HepG2 (cell line): ENCODE data around the gene MIF4GD. TPM values are rescaled to one million over a fixed set of nuclear protein-coding genes. Genes with fewer than 3 reads are reported as not detected.

Experiments used
- ARNT2 ChIP-seq: sonication (generic); formaldehyde crosslinking; IDR thresholded peaks from 2 replicates; pipeline ENCODE4 v1.8.0; 2022; ENCODE audit warnings: mild to moderate bottlenecking, low read depth, missing genetic modification reagents, moderate library complexity
- CEBPB ChIP-seq: IDR thresholded peaks from 2 replicates; pipeline ENCODE4 v1.6.1; 2011; ENCODE audit warnings: low read depth, low read length, improper control_type of control experiment, borderline replicate concordance
- DR1 ChIP-seq: sonication (generic); formaldehyde crosslinking; IDR thresholded peaks from 2 replicates; pipeline ENCODE4 v1.8.0; 2021; ENCODE audit warnings: mild to moderate bottlenecking, missing genetic modification reagents, inconsistent platforms
- GABPA ChIP-seq, 2 experiments: IDR thresholded peaks; 2 replicates each; pipeline ENCODE4 v1.6.1; 2011 to 2016; ENCODE audit warnings: low read depth in 2 of 2, low read length in 1 of 2, missing biosample characterization in 1 of 2, missing genetic modification characterization in 1 of 2
- GATAD2A ChIP-seq: IDR thresholded peaks from 2 replicates; pipeline ENCODE4 v1.6.1; 2016
- KLF9 ChIP-seq: IDR thresholded peaks from 2 replicates; pipeline ENCODE4 v1.6.1; 2016; ENCODE audit warnings: low read depth
- NBN ChIP-seq: fragments of 450-650 bp; conservative IDR thresholded peaks from 2 replicates; pipeline ENCODE4 v1.6.1; 2017
- RBFOX2 ChIP-seq: fragments of 200-400 bp; formaldehyde crosslinking; IDR thresholded peaks from 2 replicates; pipeline ENCODE4 v1.6.1; 2017; ENCODE audit warnings: low read depth, mild to moderate bottlenecking, low read length
- RFXAP ChIP-seq: sonication (generic); formaldehyde crosslinking; IDR thresholded peaks from 2 replicates; pipeline ENCODE4 v1.4.0; 2020; ENCODE audit warnings: missing genetic modification reagents, borderline replicate concordance
- SP1 ChIP-seq, 2 experiments: fragments of 450-650 bp in 1 of 2; sonication (generic) in 1 of 2; formaldehyde crosslinking in 1 of 2; IDR thresholded peaks; 2 replicates each; pipeline versions ENCODE4 v1.4.0 to v1.6.1; 2016 to 2020; ENCODE audit warnings: missing genetic modification reagents in 1 of 2
- TSC22D2 ChIP-seq: sonication (generic); formaldehyde crosslinking; IDR thresholded peaks from 2 replicates; pipeline ENCODE4 v1.5.1; 2020; ENCODE audit warnings: missing genetic modification reagents, mild to moderate bottlenecking, borderline replicate concordance
- ZMYM2 ChIP-seq: sonication (generic); formaldehyde crosslinking; IDR thresholded peaks from 2 replicates; pipeline ENCODE4 v1.8.0; 2022; ENCODE audit warnings: mild to moderate bottlenecking, missing genetic modification reagents
- ZNF101 ChIP-seq: sonication (generic); formaldehyde crosslinking; IDR thresholded peaks from 2 replicates; pipeline ENCODE4 v1.4.0; 2020; ENCODE audit warnings: mild to moderate bottlenecking, low read depth, missing genetic modification reagents, borderline replicate concordance
- ZNF124 ChIP-seq: sonication (generic); formaldehyde crosslinking; IDR thresholded peaks from 2 replicates; pipeline ENCODE4 v1.4.0; 2020; ENCODE audit warnings: missing genetic modification reagents
- ZNF597 ChIP-seq: sonication (generic); formaldehyde crosslinking; IDR thresholded peaks from 2 replicates; pipeline ENCODE4 v1.5.0; 2020; ENCODE audit warnings: missing genetic modification reagents
- ZNF768 ChIP-seq: sonication (generic); formaldehyde crosslinking; IDR thresholded peaks from 2 replicates; pipeline ENCODE4 v1.4.0; 2020; ENCODE audit warnings: missing genetic modification reagents
- ZZZ3 ChIP-seq: sonication (generic); formaldehyde crosslinking; IDR thresholded peaks from 2 replicates; pipeline ENCODE4 v1.4.0; 2020; ENCODE audit warnings: missing genetic modification reagents, mild to moderate bottlenecking, borderline replicate concordance
- polyA plus RNA-seq, 8 experiments: library from polyadenylated mRNA; depleted of rRNA in 3 of 8; stranded (reverse) in 7 of 8; unstranded in 1 of 8; fragments of >200 nt; fragmentation: Illumina TruSeq in 4 of 8; extraction: Trizol in 4 of 8; gene quantifications; 2 replicates each; pipeline versions ENCODE4 v1.2.1 to v1.2.3, GENCODE V29; 2011 to 2016; ENCODE audit warnings: low read depth in 4 of 8, missing spikeins in 1 of 8, mixed read lengths in 1 of 8; ENCODE audit not compliant: insufficient read depth in 1 of 8
- total RNA-seq, 5 experiments: library from RNA; depleted of rRNA; stranded (reverse); fragments of >200 nt; fragmentation: Illumina TruSeq; extraction: Trizol; gene quantifications; 2 replicates each; pipeline ENCODE4 v1.2.3, GENCODE V29; 2016; ENCODE audit warnings: low read depth in 1 of 5
- TF ChIP-seq, protein P1 (sequence below): sonication (generic); formaldehyde crosslinking; conservative IDR thresholded peaks from 2 replicates; pipeline ENCODE4 v1.5.0; 2020; ENCODE audit warnings: missing genetic modification reagents
- TF ChIP-seq, protein P2 (sequence below): sonication (generic); formaldehyde crosslinking; IDR thresholded peaks from 2 replicates; pipeline ENCODE4 v1.4.0; 2020; ENCODE audit warnings: missing genetic modification reagents
- TF ChIP-seq, protein P3 (sequence below): fragments of 450-650 bp; IDR thresholded peaks from 2 replicates; pipeline ENCODE4 v1.6.1; 2017; ENCODE audit warnings: mild to moderate bottlenecking

MIF4GD gene
- total and polyA plus RNA-seq, 2 of the 13 experiments (the other 11 are each of a cell fraction or from before 2014, with no cell fraction given), result 14.0 to 28.0 TPM

GRCh38 chr17:75267411-75268232 is 3.4 kb downstream of the MIF4GD start (continued):
- TF ChIP-seq, protein P1, sequence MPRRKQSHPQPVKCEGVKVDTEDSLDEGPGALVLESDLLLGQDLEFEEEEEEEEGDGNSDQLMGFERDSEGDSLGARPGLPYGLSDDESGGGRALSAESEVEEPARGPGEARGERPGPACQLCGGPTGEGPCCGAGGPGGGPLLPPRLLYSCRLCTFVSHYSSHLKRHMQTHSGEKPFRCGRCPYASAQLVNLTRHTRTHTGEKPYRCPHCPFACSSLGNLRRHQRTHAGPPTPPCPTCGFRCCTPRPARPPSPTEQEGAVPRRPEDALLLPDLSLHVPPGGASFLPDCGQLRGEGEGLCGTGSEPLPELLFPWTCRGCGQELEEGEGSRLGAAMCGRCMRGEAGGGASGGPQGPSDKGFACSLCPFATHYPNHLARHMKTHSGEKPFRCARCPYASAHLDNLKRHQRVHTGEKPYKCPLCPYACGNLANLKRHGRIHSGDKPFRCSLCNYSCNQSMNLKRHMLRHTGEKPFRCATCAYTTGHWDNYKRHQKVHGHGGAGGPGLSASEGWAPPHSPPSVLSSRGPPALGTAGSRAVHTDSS (CRISPR knock-in tag), result no peak
- TF ChIP-seq ARNT2 (CRISPR knock-in tag) (no peak), RFXAP (CRISPR knock-in tag) (0 out of 2 replicates have a peak, but pooled peaks have one; percentile 19), GATAD2A (CRISPR knock-in tag) (peak; percentile 67), ZZZ3 (CRISPR knock-in tag) (no peak; the same call in 1 of the 2 replicates), CEBPB (no peak), KLF9 (CRISPR knock-in tag) (peak; percentile 69; the same call in 1 of the 2 replicates), ZNF768 (CRISPR knock-in tag) (peak; percentile 66), DR1 (no peak), ZNF124 (0 out of 2 replicates have a peak, but pooled peaks have one; percentile 47), ZNF101 (CRISPR knock-in tag) (no peak), GABPA (IDR thresholded peaks at IDR 0.05; ENCODE audit: low read depth, low read length) (peak; percentile 29; the same call in 1 of the 2 replicates), GABPA (CRISPR knock-in tag; IDR thresholded peaks at IDR 0.05; ENCODE audit: low read depth) (peak; percentile 58), ZNF597 (CRISPR knock-in tag) (no peak), NBN (no peak), RBFOX2 (peak; percentile 47; the same call in 1 of the 2 replicates), SP1 (IDR thresholded peaks at IDR 0.05) (no peak), SP1 (CRISPR knock-in tag; IDR thresholded peaks at IDR 0.05) (peak; percentile 66), ZMYM2 (CRISPR knock-in tag) (no peak), TSC22D2 (CRISPR knock-in tag) (no peak)
- TF ChIP-seq, protein P2, sequence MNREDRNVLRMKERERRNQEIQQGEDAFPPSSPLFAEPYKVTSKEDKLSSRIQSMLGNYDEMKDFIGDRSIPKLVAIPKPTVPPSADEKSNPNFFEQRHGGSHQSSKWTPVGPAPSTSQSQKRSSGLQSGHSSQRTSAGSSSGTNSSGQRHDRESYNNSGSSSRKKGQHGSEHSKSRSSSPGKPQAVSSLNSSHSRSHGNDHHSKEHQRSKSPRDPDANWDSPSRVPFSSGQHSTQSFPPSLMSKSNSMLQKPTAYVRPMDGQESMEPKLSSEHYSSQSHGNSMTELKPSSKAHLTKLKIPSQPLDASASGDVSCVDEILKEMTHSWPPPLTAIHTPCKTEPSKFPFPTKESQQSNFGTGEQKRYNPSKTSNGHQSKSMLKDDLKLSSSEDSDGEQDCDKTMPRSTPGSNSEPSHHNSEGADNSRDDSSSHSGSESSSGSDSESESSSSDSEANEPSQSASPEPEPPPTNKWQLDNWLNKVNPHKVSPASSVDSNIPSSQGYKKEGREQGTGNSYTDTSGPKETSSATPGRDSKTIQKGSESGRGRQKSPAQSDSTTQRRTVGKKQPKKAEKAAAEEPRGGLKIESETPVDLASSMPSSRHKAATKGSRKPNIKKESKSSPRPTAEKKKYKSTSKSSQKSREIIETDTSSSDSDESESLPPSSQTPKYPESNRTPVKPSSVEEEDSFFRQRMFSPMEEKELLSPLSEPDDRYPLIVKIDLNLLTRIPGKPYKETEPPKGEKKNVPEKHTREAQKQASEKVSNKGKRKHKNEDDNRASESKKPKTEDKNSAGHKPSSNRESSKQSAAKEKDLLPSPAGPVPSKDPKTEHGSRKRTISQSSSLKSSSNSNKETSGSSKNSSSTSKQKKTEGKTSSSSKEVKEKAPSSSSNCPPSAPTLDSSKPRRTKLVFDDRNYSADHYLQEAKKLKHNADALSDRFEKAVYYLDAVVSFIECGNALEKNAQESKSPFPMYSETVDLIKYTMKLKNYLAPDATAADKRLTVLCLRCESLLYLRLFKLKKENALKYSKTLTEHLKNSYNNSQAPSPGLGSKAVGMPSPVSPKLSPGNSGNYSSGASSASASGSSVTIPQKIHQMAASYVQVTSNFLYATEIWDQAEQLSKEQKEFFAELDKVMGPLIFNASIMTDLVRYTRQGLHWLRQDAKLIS (CRISPR knock-in tag), result no peak
- TF ChIP-seq, protein P3, sequence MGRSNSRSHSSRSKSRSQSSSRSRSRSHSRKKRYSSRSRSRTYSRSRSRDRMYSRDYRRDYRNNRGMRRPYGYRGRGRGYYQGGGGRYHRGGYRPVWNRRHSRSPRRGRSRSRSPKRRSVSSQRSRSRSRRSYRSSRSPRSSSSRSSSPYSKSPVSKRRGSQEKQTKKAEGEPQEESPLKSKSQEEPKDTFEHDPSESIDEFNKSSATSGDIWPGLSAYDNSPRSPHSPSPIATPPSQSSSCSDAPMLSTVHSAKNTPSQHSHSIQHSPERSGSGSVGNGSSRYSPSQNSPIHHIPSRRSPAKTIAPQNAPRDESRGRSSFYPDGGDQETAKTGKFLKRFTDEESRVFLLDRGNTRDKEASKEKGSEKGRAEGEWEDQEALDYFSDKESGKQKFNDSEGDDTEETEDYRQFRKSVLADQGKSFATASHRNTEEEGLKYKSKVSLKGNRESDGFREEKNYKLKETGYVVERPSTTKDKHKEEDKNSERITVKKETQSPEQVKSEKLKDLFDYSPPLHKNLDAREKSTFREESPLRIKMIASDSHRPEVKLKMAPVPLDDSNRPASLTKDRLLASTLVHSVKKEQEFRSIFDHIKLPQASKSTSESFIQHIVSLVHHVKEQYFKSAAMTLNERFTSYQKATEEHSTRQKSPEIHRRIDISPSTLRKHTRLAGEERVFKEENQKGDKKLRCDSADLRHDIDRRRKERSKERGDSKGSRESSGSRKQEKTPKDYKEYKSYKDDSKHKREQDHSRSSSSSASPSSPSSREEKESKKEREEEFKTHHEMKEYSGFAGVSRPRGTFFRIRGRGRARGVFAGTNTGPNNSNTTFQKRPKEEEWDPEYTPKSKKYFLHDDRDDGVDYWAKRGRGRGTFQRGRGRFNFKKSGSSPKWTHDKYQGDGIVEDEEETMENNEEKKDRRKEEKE, result no peak
